22Rv1 (cell line): ENCODE results near the gene FGF5.
"Not testable (repeated sequence)": the region's sequence is repeated elsewhere in the genome, so short reads cannot be mapped to it uniquely, and the experiment has no call there.

Experiments
- H3K27ac ChIP-seq: fragments of 450-650 bp; 2 replicates; pipeline ENCODE4 v1.5.1; 2017
- ZFX ChIP-seq: fragments of 450-650 bp; IDR thresholded peaks from 2 replicates; pipeline ENCODE4 v1.6.1; 2017; ENCODE audit warnings: antibody characterized with exemption, borderline replicate concordance
- TF ChIP-seq, protein P1 (sequence below): fragments of 450-650 bp; IDR thresholded peaks from 2 replicates; pipeline ENCODE4 v1.5.1; 2017; ENCODE audit warnings: mild to moderate bottlenecking

FGF5 gene

GRCh38 chr4:80239480-80240150, 26.8 kb upstream of the FGF5 start:
- no peak overlapping the region for H3K27ac ChIP-seq
- TF ChIP-seq, protein P1, sequence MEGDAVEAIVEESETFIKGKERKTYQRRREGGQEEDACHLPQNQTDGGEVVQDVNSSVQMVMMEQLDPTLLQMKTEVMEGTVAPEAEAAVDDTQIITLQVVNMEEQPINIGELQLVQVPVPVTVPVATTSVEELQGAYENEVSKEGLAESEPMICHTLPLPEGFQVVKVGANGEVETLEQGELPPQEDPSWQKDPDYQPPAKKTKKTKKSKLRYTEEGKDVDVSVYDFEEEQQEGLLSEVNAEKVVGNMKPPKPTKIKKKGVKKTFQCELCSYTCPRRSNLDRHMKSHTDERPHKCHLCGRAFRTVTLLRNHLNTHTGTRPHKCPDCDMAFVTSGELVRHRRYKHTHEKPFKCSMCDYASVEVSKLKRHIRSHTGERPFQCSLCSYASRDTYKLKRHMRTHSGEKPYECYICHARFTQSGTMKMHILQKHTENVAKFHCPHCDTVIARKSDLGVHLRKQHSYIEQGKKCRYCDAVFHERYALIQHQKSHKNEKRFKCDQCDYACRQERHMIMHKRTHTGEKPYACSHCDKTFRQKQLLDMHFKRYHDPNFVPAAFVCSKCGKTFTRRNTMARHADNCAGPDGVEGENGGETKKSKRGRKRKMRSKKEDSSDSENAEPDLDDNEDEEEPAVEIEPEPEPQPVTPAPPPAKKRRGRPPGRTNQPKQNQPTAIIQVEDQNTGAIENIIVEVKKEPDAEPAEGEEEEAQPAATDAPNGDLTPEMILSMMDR: no peak
- no peak for TF ChIP-seq ZFX

- TF ChIP-seq ZFX: no peak
- TF ChIP-seq, protein P1: no peak
- no peak overlapping the region for H3K27ac ChIP-seq
Measured at GRCh38 chr4:80240976-80241375, 25.5 kb upstream of the FGF5 start.

GRCh38 chr4:80243274-80244018, 23.0 kb upstream of the FGF5 start:
- H3K27ac ChIP-seq: no peak overlapping the region
- no peak for TF ChIP-seq ZFX
- TF ChIP-seq, protein P1: no peak

- not testable (repeated sequence) for H3K27ac ChIP-seq
Measured at GRCh38 chr4:80247484-80247883, 19.0 kb upstream of the FGF5 start.

DNA sequence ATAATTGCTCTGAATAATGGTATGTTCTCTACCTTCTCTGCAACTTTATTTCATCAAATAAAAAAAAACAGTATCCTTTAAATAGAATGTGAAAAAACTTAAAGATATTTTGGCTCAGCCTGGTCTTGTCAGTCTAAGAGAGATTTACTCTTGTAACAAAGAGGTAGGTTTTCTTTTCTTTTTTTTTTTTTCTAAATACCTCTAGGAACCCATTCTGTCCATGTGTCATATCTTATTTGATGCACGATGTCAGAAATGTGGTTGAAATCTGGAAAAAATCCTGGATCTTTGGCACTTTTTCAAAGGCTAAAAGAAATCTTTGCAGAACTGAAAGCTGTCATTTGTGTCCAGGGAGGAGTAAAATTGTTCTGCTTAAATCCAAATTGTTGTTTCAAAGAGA, 17.3 kb upstream of the FGF5 start:
- H3K27ac ChIP-seq: no peak overlapping the region
- TF ChIP-seq ZFX: no peak
- TF ChIP-seq, protein P1: no peak

- TF ChIP-seq ZFX: no peak
- TF ChIP-seq, protein P1: no peak
Measured at GRCh38 chr4:80252427-80252826, 14.0 kb upstream of the FGF5 start.

GRCh38 chr4:80252953-80253352, 13.5 kb upstream of the FGF5 start:
- no peak overlapping the region for H3K27ac ChIP-seq

More at GRCh38 chr4:80252427-80252826, 14.0 kb upstream of the FGF5 start:
- no peak overlapping the region for H3K27ac ChIP-seq

More at GRCh38 chr4:80252953-80253352, 13.5 kb upstream of the FGF5 start:
- TF ChIP-seq, protein P1: no peak
- no peak for TF ChIP-seq ZFX
